BLaER1 (cell line): ENCODE data around the gene C1QTNF3.
A peak's percentile ranks its signal among the peaks of the same experiment; 100 is the strongest.

Source experiments
- H3K27ac ChIP-seq: shearing (Covaris generic); formaldehyde crosslinking; 2 replicates; pipeline ENCODE4 v1.8.1; 2022
- H3K27me3 ChIP-seq: shearing (Covaris generic); formaldehyde crosslinking; 2 replicates; pipeline ENCODE4 v1.8.1; 2022
- H3K36me3 ChIP-seq: shearing (Covaris generic); formaldehyde crosslinking; 2 replicates; pipeline ENCODE4 v1.8.1; 2022
- H3K4me1 ChIP-seq: shearing (Covaris generic); formaldehyde crosslinking; 2 replicates; pipeline ENCODE4 v1.8.1; 2022
- H3K4me2 ChIP-seq: shearing (Covaris generic); formaldehyde crosslinking; 2 replicates; pipeline ENCODE4 v1.8.1; 2022
- H3K4me3 ChIP-seq: shearing (Covaris generic); formaldehyde crosslinking; 2 replicates; pipeline ENCODE4 v1.8.1; 2022
- H3K9ac ChIP-seq: shearing (Covaris generic); formaldehyde crosslinking; 2 replicates; pipeline ENCODE4 v1.8.1; 2022
- H3K9me3 ChIP-seq: shearing (Covaris generic); formaldehyde crosslinking; 2 replicates; pipeline ENCODE4 v1.8.1; 2022
- H4K20me1 ChIP-seq: shearing (Covaris generic); formaldehyde crosslinking; 2 replicates; pipeline ENCODE4 v1.8.1; 2022
- Cebpa-rat ChIP-seq: shearing (Covaris generic); IDR thresholded peaks from 2 replicates; pipeline ENCODE4 v1.8.1; 2022

C1QTNF3 gene

DNA sequence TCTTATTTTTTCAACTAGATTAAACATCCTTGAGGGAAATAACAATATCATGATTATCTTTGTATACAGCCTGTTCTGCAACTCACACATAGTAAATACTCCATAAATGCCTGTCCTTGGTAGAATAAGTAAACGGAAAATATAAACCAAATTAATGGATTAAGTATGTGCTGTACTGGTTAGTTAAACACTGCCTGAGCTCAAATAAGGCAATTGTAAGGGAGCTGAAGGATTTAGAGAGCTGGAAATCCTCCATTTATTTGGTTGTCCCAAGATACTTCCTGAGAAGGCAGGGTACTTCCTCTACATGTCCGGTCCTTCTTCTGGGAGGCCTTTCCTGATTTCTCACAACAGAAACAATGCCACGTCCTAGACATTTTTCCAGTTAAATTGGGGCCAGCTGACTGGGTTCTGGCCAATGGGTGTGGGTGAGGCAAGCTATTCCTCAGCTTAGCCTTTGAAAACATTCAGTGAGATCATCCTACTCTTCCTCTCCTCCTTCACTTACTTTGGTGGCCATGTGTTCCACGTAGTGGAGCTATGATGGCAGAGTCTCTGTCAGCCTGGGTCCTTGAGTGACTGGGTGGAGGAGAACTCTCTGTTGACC lies 8.5 kb upstream of the C1QTNF3 start:
- Histone ChIP-seq H4K20me1 (no peaks in the 10 kb centered on the region), H3K4me2 (no peak overlapping the region), H3K27ac (no peak overlapping the region), H3K27me3 (no peaks in the 10 kb centered on the region), H3K9me3 (no peaks in the 10 kb centered on the region), H3K36me3 (peaks cover 21% of the 10 kb centered on the region), H3K4me3 (no peak overlapping the region), H3K4me1 (peaks cover 9% of the 10 kb centered on the region), H3K9ac (no peak overlapping the region)
- TF ChIP-seq Cebpa-rat, result no peak

DNA sequence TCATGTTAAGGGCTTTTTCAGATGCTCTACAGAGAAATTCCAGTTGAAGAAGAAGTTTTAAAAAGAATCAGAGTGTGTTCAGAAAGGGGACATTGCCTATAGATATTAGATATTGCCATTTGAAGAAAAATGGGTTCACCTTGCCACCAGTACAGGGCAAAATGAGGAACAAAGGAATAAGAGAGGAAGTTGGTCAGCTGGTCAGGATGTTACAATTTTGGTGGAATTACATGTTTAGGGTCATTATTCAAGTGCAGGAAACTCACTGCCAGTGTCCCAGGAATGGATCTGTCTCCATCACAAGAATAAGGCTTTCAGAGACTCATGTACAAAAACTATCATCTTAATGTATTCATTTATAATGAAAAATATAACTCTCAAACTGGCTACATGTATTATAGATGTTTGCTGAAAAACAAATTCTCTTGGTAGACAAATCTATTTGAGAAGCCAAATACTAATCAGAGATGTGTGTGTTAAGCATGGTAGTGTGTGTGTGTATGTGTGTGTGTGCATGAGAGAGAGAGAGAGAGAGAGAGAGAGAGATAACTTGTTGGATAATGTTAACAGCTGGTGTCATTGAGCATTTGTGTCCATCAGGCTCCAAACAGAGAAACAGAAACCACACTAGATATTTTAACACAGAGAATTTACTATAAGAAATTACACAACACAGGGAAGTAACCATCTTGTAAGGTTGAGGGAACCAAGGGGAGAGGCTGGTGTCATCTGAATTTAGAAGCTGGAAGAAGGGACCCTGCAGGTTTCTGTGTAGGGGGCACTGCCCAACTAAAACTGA lies 5.0 kb upstream of the C1QTNF3 start:
- Histone ChIP-seq H3K9me3 (no peaks in the 10 kb centered on the region), H3K9ac (no peak overlapping the region), H3K27me3 (no peaks in the 10 kb centered on the region), H3K36me3 (peaks cover 21% of the 10 kb centered on the region), H3K27ac (no peak overlapping the region), H3K4me3 (no peak overlapping the region), H4K20me1 (no peaks in the 10 kb centered on the region), H3K4me2 (no peak overlapping the region), H3K4me1 (peaks cover under 1% of the 10 kb centered on the region; the same call in 1 of the 2 replicates)
- TF ChIP-seq Cebpa-rat, result no peak

DNA sequence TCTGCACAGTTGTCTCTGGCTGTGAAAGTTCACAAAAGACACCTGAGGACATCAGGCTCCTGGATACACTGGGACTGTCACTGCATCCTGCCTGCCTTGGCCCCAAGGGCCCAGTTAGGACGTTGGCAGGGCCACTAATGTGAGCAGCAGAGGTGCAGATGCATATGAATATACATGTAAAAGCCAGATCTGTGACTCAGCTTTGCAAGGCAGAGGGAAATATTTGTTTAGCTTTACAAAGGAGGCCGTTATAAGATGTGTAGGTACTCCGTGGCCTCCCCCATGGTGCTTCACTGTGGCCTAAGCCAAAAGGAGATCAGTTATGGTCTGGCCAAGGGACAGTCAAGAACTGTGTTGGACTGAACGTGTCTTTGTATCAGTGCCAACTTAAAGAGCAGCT lies 4.1 kb upstream of the C1QTNF3 start:
- no peak for TF ChIP-seq Cebpa-rat
- no peak overlapping the region for H3K4me3 ChIP-seq
- H3K27ac ChIP-seq, result no peak overlapping the region
- peaks cover 6% of the 10 kb centered on the region for H3K4me1 ChIP-seq
- H3K36me3 ChIP-seq, result peaks cover 21% of the 10 kb centered on the region
- no peak overlapping the region for H3K9ac ChIP-seq
- H4K20me1 ChIP-seq, result no peaks in the 10 kb centered on the region
- no peaks in the 10 kb centered on the region for H3K9me3 ChIP-seq
- no peak overlapping the region for H3K4me2 ChIP-seq
- H3K27me3 ChIP-seq, result no peaks in the 10 kb centered on the region

DNA sequence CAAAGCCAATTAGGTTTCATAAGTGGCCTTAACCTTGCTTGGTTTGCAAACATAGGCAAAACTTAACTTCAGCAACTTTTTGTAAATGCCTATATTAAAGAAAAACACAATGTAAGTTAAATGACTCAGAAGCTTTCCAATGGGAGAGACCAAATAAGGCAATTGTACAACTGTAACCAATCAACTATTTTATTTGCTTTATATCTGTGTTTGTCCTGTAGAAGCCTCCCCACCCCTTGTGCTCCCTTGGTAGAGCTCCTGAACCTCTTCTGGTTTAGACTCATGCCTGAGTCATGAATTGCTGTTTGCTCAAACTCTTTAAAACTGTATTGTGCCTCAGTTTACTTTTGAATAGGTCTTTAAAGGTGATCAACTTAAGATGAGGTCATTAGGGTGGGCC lies 3.0 kb upstream of the C1QTNF3 start:
- Histone ChIP-seq H3K9me3 (no peaks in the 10 kb centered on the region), H3K9ac (no peak overlapping the region), H3K36me3 (peaks cover 12% of the 10 kb centered on the region; the same call in 1 of the 2 replicates), H3K4me2 (no peak overlapping the region), H3K27ac (no peak overlapping the region), H3K27me3 (no peaks in the 10 kb centered on the region), H3K4me1 (peaks cover 6% of the 10 kb centered on the region), H3K4me3 (no peak overlapping the region), H4K20me1 (no peaks in the 10 kb centered on the region)
- TF ChIP-seq Cebpa-rat, result no peak

DNA sequence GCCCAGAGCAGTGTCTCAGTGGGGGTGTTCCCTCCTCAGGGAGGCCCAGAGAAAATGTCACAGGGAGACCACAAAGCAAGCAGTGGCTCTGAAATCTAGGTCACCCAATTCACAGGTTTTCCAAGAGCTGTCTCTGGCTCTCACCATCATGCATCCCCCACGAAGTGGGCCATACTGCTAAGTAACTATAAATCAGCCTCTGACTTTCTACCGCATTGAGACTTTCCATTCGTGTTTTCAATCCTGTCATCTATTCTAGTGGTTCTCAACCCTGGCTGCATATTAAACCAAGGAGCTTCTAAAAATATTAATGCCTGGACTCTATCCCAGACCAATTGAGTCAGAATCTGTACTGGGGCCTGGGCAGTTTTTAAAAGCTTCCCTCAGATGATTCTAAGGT lies 2.0 kb upstream of the C1QTNF3 start:
- H3K27ac ChIP-seq, result no peak overlapping the region
- no peaks in the 10 kb centered on the region for H4K20me1 ChIP-seq
- peaks cover 2% of the 10 kb centered on the region; the same call in 1 of the 2 replicates for H3K36me3 ChIP-seq
- H3K4me2 ChIP-seq, result no peak overlapping the region
- no peaks in the 10 kb centered on the region for H3K27me3 ChIP-seq
- H3K4me3 ChIP-seq, result no peak overlapping the region
- no peaks in the 10 kb centered on the region for H3K9me3 ChIP-seq
- H3K4me1 ChIP-seq, result peaks cover 6% of the 10 kb centered on the region
- H3K9ac ChIP-seq, result no peak overlapping the region
- TF ChIP-seq Cebpa-rat, result no peak

DNA sequence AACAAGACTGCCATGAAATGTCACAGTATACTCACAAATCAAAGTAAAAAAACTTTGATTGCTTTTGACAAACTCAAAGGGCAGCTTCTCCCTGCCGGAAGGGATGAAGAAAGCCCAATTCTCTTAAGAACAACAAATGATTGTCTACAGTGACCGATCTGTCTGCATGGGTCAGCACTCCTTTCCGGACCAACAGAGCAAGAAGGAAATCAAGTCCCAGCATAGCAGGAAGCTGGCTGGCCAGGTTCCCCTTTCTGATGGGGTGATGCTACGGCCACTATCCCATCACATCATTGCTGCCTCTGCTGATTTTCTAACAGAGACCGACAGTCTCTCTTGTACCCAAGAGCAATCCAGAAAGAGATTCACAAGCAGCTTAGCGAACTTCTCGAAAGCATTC lies 692 bp downstream of the C1QTNF3 start:
- no peak overlapping the region for H3K4me3 ChIP-seq
- H3K27me3 ChIP-seq, result no peaks in the 10 kb centered on the region
- H4K20me1 ChIP-seq, result no peaks in the 10 kb centered on the region
- TF ChIP-seq Cebpa-rat, result no peak
- H3K36me3 ChIP-seq, result no peaks in the 10 kb centered on the region
- H3K4me2 ChIP-seq, result peak overlapping the region; percentile 22; the same call in 1 of the 2 replicates
- no peaks in the 10 kb centered on the region for H3K9me3 ChIP-seq
- no peak overlapping the region for H3K27ac ChIP-seq
- peaks cover 6% of the 10 kb centered on the region for H3K4me1 ChIP-seq
- H3K9ac ChIP-seq, result no peak overlapping the region

DNA sequence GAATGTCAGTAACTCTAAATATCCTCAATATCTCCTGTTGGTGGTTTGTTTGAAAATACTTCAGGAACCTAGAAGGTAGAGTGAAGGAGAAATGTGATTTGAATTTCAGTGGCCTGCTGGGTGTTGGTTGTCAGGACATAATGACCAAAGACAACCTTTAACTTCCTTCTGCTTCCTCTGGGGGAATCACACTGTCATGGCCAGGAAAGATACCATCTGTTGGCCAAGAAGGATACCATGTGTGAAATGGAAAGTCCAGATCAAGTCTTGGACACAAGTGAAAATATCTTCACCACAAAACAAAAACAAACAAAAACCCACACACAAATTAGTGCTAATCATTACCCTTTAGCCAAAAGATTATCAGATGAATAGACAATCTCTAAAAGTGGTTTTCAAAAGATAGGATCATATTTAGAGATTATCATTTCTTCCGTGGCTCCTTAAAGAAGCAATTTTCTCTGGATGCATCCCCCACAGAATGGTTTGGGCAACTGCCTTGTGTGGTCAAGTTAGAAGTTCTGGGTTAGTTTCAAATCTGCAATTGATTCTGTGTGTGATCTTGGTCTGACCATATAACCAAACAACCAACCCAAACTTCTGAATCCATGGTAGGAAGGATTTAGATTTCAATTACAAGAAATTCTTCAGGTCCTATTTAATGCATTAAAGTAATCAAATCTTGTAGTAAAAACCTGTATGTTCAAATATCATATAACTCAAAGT lies 1.6 kb downstream of the C1QTNF3 start:
- Histone ChIP-seq H4K20me1 (no peaks in the 10 kb centered on the region), H3K4me3 (no peak overlapping the region), H3K9ac (no peak overlapping the region), H3K9me3 (no peaks in the 10 kb centered on the region), H3K4me2 (no peak overlapping the region), H3K27me3 (no peaks in the 10 kb centered on the region), H3K27ac (no peak overlapping the region), H3K36me3 (no peaks in the 10 kb centered on the region), H3K4me1 (peaks cover 6% of the 10 kb centered on the region)
- TF ChIP-seq Cebpa-rat, result no peak

DNA sequence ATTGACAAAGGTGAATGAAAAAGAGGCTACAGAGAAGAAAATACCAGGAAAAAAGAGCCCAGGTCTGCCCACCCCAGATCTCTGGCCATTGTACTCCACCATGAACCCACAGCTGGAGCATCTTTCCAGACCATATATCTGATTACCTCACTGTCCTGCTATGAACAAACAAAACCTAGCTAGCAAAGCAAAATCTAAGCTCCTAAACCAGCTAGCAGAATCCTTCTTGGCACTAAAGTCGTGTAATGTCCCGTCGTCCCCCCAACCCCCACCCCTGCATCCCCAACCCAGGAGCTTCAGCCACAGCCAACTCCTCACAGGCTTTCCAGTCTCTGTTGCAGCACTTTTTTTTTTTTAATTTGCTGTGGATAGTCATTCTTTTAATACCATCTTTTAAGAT lies 2.5 kb downstream of the C1QTNF3 start:
- Histone ChIP-seq H3K4me2 (no peak overlapping the region), H3K36me3 (peaks cover 2% of the 10 kb centered on the region), H3K4me1 (peaks cover 6% of the 10 kb centered on the region), H3K27ac (no peak overlapping the region), H3K9me3 (no peaks in the 10 kb centered on the region), H4K20me1 (no peaks in the 10 kb centered on the region), H3K9ac (no peak overlapping the region), H3K4me3 (no peak overlapping the region), H3K27me3 (no peaks in the 10 kb centered on the region)
- TF ChIP-seq Cebpa-rat, result no peak

DNA sequence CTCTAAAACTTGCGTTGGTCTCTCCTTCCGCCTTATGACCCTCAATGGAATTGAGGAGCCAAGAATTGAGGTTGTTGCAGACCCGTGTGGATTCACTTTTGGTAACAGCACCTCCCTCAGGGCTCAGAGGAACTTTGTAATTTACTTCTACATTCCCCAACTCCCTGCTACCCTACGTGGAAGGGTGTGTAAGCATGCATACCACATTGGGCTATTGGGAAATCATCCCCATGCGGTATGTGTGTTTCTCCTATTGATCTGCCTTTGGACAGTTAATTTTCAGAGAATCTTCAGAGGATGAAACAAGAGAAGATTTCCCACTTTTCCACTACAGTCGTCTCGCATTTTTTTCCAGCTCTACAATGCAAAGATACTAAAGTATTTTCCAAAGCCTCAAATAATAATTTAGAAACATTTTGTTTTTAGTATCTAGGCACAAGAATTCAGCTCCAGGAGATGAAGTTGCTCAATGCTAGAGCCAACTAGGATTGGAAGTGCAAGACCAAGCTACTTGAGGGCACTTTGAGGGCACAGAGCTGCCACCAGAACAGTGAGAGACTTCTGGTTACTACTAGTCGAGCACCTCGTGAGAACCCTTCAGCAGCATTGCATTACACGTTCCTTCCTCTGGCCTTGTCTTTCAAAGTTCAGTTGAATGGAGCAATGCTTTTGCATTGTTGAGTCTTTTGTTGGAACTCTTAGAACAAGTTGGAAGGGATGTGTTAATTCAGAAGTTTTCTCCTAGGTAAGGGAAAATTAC lies 3.4 kb downstream of the C1QTNF3 start:
- Histone ChIP-seq H3K36me3 (peaks cover 11% of the 10 kb centered on the region), H3K4me2 (no peak overlapping the region), H3K27ac (no peak overlapping the region), H3K9me3 (no peaks in the 10 kb centered on the region), H3K4me3 (no peak overlapping the region), H3K4me1 (peaks cover 6% of the 10 kb centered on the region), H4K20me1 (no peaks in the 10 kb centered on the region), H3K27me3 (no peaks in the 10 kb centered on the region), H3K9ac (no peak overlapping the region)
- TF ChIP-seq Cebpa-rat, result no peak
